ENCODE results near the gene APOL3. TPM values are rescaled to one million over a fixed set of nuclear protein-coding genes. Genes with fewer than 3 reads are reported as not detected.
"Not testable (repeated sequence)": the region's sequence is repeated elsewhere in the genome, so short reads cannot be mapped to it uniquely, and the experiment has no call there.

Gene APOL3
- polyA plus RNA-seq, 1 of the 3 experiments (the other 2 are of a cell fraction), result 1.1 TPM

GRCh38 chr22:36206255-36206654 is 45.7 kb upstream of the APOL3 start:
- DNase-seq, result no peak
- H3K9ac ChIP-seq, result no peak overlapping the region
- CTCF ChIA-PET, result interaction anchor here (0.8 to 2.2 kb wide), 3 partner anchors 16 to 33 kb away, joined by 3 to 4 read pairs (median 3); partner anchors contain the start of gene APOL2
- no peaks in the 10 kb centered on the region for H3K27me3 ChIP-seq (ENCODE audit: insufficient read depth)
- no peaks in the 10 kb centered on the region for H4K20me1 ChIP-seq (ENCODE audit: insufficient read depth)
- H3F3A ChIP-seq (replicated peaks; ENCODE audit: insufficient read depth), result no peaks in the 10 kb centered on the region
- no peak overlapping the region for H3K4me3 ChIP-seq (ENCODE audit: low read depth in 2 of 2, low read length in 1 of 2)
- WGBS (ENCODE audit: low lambda C conversion rate), result 88% methylated on average over 1 of the region's 1 CpG
- POLR2A ChIA-PET, result interaction anchor here (0.6 kb wide), 1 partner anchor 59 kb away, joined by 3 read pairs; no protein-coding TSS in a partner anchor
- H3K79me2 ChIP-seq (ENCODE audit: insufficient read depth), result no peaks in the 10 kb centered on the region
- H3K9me3 ChIP-seq, result no peaks in the 10 kb centered on the region
- TF ChIP-seq MXI1 (IDR thresholded peaks at IDR 0.05; ENCODE audit: low read depth, low read length) (no peak), USF1 (IDR thresholded peaks at IDR 0.05; ENCODE audit: borderline replicate concordance, low read depth) (no peak), FOSL2 (IDR thresholded peaks at IDR 0.05; ENCODE audit: borderline replicate concordance, low read depth) (no peak), USF2 (IDR thresholded peaks at IDR 0.05; ENCODE audit: borderline replicate concordance, low read depth, low read length) (no peak), GATA2 (CRISPR knock-in tag; IDR thresholded peaks at IDR 0.05) (no peak), RCOR1 (IDR thresholded peaks at IDR 0.05; ENCODE audit: low read length) (no peak), EP300 (IDR thresholded peaks at IDR 0.05; ENCODE audit: borderline replicate concordance in 1 of 2, low read depth in 1 of 2, low read length in 1 of 2) (no peak), NFIC (IDR thresholded peaks at IDR 0.05; ENCODE audit: borderline replicate concordance) (no peak), GABPA (IDR thresholded peaks at IDR 0.05; ENCODE audit: low read depth) (no peak), TEAD4 (IDR thresholded peaks at IDR 0.05; ENCODE audit: borderline replicate concordance, insufficient read depth) (no peak), TAF1 (IDR thresholded peaks at IDR 0.05; ENCODE audit: borderline replicate concordance, low read depth, low read length) (no peak), ZBTB33 (IDR thresholded peaks at IDR 0.05; ENCODE audit: borderline replicate concordance, low read depth) (no peak), JUND (IDR thresholded peaks at IDR 0.05) (no peak), NRF1 (IDR thresholded peaks at IDR 0.05; ENCODE audit: low read depth, low read length) (no peak), YY1 (IDR thresholded peaks at IDR 0.05; ENCODE audit: low read depth) (no peak), RXRA (IDR thresholded peaks at IDR 0.05; ENCODE audit: borderline replicate concordance, low read depth) (no peak), POLR2AphosphoS5 (IDR thresholded peaks at IDR 0.05; ENCODE audit: low read depth, low read length) (no peak), FOXM1 (IDR thresholded peaks at IDR 0.05; ENCODE audit: low read depth) (no peak), EZH2phosphoT487 (IDR thresholded peaks at IDR 0.05; ENCODE audit: borderline replicate concordance, low read depth) (no peak)
- no peaks in the 10 kb centered on the region for H3K9me2 ChIP-seq
- H3K4me1 ChIP-seq (ENCODE audit: control insufficient read depth in 1 of 2, insufficient read depth in 2 of 2, low read depth in 1 of 2, low read length in 1 of 2), result peaks cover 0 to 17% of the 10 kb centered on the region in 2 experiments; a peak in 1 of 4 replicates
- no peak overlapping the region for H2AFZ ChIP-seq (ENCODE audit: low read depth)
- H3K4me2 ChIP-seq, result no peak overlapping the region
- H3K27ac ChIP-seq (ENCODE audit: low read depth in 2 of 2, low read length in 1 of 2), result no peak overlapping the region
- H3K36me3 ChIP-seq (replicated peaks in 1 of 2; ENCODE audit: control insufficient read depth in 1 of 2, insufficient read depth in 2 of 2, low read length in 1 of 2), result no peaks in the 10 kb centered on the region

- H3K27me3 ChIP-seq (ENCODE audit: insufficient read depth); H3K9me3 ChIP-seq; H3F3A ChIP-seq (replicated peaks; ENCODE audit: insufficient read depth); H3K9me2 ChIP-seq; DNase-seq; POLR2A ChIA-PET; H4K20me1 ChIP-seq (ENCODE audit: insufficient read depth); H2AFZ ChIP-seq (ENCODE audit: low read depth); H3K4me2 ChIP-seq; H3K79me2 ChIP-seq (ENCODE audit: insufficient read depth); H3K36me3 ChIP-seq (replicated peaks in 1 of 2; ENCODE audit: control insufficient read depth in 1 of 2, insufficient read depth in 2 of 2, low read length in 1 of 2); H3K27ac ChIP-seq (ENCODE audit: low read depth in 2 of 2, low read length in 1 of 2); H3K9ac ChIP-seq; H3K4me3 ChIP-seq (ENCODE audit: low read depth in 2 of 2, low read length in 1 of 2): not testable (repeated sequence)
- CTCF ChIA-PET, result interaction anchor here (1.1 to 2.2 kb wide), 2 partner anchors 17 to 27 kb away, joined by 3 to 4 read pairs; no protein-coding TSS in a partner anchor
- H3K4me1 ChIP-seq (ENCODE audit: control insufficient read depth in 1 of 2, insufficient read depth in 2 of 2, low read depth in 1 of 2, low read length in 1 of 2), result peaks cover 0 to 17% of the 10 kb centered on the region in 2 experiments; a peak in 1 of 4 replicates
- WGBS (ENCODE audit: low lambda C conversion rate), result 67% methylated on average over 5 of the region's 5 CpGs
Measured at GRCh38 chr22:36205573-36205972, 45.0 kb upstream of the APOL3 start.

All from SK-N-SH (cell line).